ENCODE results near the gene DIPK1B.

- no peak for TF ChIP-seq CTCF (tag by site-specific recombination; IDR thresholded peaks at IDR 0.05)
- TF ChIP-seq PATZ1 (tag by site-specific recombination; IDR thresholded peaks at IDR 0.05) = no peak
- no peak for TF ChIP-seq ZNF24 (tag by site-specific recombination; IDR thresholded peaks at IDR 0.05)
- no peak for TF ChIP-seq ZNF133 (tag by site-specific recombination; IDR thresholded peaks at IDR 0.05)
- no peak for TF ChIP-seq ZNF121 (tag by site-specific recombination; IDR thresholded peaks at IDR 0.05)
- no peak for TF ChIP-seq FEZF1 (tag by site-specific recombination; IDR thresholded peaks at IDR 0.05)
- TF ChIP-seq ZNF449 (tag by site-specific recombination; IDR thresholded peaks at IDR 0.05) = no peak
- TF ChIP-seq ELK4 (IDR thresholded peaks at IDR 0.05; ENCODE audit: borderline replicate concordance, low read depth, low read length) = no peak
Measured at GRCh38 chr9:136694872-136695247, 17.5 kb upstream of the DIPK1B start.

All from HEK293 (cell line).